GM19467 (cell line): ENCODE data around the gene ESRRG.
"Not testable (repeated sequence)": the region's sequence is repeated elsewhere in the genome, so short reads cannot be mapped to it uniquely, and the experiment has no call there.

Source experiments
- ATAC-seq: cut with Tn5 transposase; IDR thresholded peaks from one replicate; pipeline ENCODE4 v1.9.1; 2021; ENCODE audit warnings: mild to moderate bottlenecking, moderate library complexity; ENCODE audit not compliant: unreplicated experiment

ESRRG gene

GRCh38 chr1:216705676-216706075 lies 17.6 kb downstream of the ESRRG start:
- no peak for ATAC-seq

DNA sequence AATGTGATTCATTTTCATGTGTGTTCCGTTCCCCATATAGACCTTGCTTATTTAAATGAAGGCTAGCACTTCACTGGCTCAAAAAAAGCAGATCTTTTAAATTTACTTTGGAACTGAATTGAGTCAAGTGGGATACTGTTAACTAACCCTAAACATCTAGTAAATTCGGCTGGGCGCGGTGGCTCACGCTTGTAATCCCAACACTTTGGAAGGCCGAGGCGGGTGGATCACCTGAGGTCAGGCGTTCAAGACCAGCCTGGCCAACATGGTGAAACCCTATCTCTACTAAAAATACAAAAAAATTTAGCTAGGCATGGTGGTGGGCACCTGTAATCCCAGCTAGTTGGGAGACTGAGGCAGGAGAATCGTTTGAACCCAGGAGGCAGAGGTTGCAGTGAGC lies 19.2 kb downstream of the ESRRG start:
- not testable (repeated sequence) for ATAC-seq

- peak; percentile 73 for ATAC-seq
Observed at GRCh38 chr1:216702170-216702569, 21.1 kb downstream of the ESRRG start.

DNA sequence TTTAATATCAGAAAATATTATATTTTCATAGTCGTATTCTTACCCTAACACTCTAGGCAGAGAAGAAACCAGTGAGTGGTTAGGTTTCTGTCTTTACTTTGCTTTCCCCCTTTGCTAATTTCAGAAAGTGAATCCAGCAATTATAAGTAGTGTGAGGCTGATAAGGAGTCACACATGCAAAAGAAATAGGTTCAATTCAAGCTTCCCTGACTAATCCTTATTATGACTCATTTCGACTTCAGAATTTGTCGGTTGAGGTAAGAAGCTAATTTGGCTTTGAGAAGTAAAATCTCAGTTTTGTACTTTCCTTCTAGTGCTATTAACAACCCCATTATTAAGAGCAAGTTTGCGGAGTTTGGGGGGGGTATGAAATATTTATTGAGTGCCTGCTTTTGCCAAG lies 22.4 kb downstream of the ESRRG start:
- ATAC-seq = no peak

DNA sequence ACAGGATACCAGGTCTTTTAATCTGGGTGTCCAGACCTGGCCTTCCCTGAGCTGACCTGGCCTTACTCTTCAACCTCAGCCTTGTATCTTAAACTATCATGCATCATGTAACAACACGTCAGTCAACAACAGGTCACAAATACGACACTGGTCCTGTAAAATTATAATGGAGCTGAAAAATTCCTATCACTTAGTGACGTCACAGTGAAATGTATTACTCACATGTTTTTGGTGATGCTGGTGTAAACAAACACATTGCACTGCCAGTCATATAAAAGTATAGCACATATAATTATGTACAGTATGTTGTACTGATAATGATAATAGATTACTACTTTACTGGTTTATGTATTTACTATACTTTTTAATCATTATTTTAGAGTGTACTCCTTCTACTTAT lies 31.5 kb downstream of the ESRRG start:
- no peak for ATAC-seq

DNA sequence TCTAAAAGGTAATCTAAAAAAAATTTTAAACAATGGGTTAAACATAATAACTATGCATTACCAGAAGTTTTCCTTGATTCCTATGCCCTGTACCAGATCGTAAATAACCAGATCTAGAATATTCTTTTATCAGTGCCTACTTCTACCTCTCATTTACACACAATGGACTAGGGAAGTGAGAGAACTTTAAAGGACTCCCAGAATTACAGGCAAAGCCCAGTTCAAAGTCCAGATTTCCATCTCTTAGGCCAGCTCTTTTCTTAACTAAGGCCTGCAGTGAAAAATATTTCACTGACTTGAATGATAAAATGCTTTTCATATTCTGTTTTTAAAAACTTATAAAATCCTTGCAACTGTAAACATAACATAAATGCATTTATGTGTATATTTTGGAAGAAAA lies 32.6 kb downstream of the ESRRG start:
- no peak for ATAC-seq

DNA sequence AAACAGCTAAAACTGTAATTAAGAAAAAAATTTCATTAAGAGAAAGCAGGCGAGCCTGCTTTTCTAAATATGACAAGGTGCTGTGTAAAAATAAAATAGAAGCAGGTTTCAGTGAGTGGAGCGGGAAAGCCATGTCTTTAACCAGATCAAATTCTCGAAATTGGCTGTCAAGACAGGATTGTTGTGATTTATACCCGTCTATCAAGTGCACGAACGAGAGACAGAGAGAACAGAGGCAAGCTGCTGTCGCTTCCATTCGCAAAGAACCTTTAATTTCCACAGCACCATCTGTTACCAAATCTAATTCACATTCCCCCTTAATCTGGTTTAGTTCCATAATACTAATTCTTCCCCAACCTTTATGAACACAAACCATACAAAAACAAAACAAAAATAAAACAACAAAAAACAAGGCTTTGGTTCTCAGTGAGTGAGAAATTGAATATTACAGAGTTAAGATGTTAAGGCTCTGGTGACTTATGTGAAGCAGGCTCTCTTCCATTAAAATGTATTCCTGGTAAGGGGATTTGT lies 35.0 kb downstream of the ESRRG start:
- ATAC-seq = no peak

GRCh38 chr1:216686860-216687766 lies 36.1 kb downstream of the ESRRG start:
- no peak for ATAC-seq

GRCh38 chr1:216682752-216683151 lies 40.5 kb downstream of the ESRRG start:
- ATAC-seq = no peak

DNA sequence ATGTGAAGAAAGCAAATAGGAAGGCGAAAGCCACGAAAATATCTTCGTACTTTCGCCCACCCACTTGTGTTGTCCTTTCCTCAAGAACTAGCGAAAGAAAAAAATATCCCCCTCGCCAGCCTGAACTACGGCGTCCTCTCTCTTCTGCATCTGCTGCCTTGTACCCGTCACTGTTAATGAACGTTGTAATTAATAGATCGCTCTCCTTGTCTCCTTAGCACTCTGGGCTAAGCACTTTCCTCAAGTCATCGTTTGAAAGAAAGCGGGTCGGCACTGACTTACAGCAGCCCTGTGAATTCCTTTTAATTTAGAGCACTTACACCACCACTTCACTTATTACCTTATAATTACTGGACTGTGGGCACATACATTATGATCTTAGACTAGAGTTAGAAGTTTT lies 44.1 kb downstream of the ESRRG start:
- no peak for ATAC-seq

- ATAC-seq = no peak
Observed at GRCh38 chr1:216670118-216670883, 52.9 kb downstream of the ESRRG start.

DNA sequence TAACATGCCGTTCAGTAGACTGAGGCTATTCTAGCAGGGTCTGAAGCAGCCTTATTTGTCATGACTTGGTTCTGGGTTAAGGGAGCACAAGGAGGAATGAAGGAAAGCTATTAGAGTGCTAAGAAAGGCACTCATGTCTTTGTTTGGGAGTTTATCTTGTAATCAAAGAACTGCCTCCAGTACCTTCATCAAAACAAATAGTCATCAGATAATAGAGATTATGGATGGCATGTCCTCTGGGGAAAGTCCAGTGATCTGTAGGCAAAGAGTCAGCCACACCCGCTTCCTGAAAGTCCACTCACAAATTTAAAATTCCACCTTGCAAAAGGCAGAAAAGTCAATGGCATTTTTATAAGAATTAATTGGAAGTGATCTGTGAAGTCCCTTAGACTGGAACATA lies 56.8 kb downstream of the ESRRG start:
- no peak for ATAC-seq

- ATAC-seq = no peak
Observed at GRCh38 chr1:216665856-216666255, 57.4 kb downstream of the ESRRG start.

DNA sequence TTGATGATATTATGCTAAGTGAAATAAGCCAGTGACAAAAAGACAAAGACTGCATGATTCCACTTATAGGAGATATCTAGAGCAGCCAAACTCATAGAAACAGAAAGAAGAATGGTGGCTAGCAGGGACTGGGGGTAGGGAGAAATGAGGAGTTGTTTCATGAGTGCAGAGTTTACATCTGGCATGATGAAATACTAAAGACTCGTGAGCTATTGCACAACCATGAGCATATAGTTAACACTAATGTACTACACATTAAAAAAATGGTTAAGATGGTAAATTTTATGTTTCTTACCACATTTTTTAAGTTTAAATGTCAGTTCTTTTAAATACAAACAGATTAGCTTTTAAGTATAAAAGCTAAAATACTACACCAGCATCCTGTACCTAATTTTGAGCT lies 57.8 kb downstream of the ESRRG start:
- ATAC-seq = no peak

DNA sequence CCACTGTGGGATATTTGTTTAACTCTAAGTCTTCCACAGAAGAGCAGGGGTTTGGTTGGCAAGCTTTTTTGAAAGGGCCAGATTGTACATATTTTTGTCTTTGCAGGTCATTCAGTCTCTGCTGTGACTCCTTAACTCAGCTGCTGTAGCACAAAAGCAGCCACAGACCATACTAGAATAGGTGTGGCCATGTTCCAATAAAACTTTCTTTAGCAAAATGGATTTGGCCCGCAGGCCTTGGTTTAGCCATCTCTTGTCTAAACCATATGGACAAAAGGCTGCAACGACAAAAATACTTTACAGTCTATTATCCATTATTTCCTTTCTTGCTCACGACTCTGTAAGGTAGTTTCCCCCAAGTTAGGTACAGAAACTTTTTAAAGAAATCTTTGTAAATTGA lies 60.5 kb downstream of the ESRRG start:
- ATAC-seq = no peak

DNA sequence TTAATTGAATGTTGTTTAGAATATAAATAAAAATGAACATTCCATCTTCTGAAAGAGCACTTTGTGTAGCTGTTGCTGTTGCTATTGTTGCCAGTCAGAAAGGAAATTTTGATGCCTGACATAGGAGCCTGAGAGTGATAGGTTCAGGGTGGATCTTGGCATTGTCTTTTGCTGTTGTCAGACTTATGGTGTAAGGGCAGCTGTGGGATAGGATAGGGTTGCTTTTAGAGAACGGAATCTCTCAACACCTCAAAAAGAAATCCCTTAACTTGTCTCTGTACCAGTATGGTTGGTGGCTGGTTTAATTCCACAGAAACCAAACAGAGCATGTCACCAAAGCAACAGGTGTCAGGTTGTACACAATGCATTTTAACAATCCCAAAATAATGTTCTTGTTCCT lies 62.7 kb downstream of the ESRRG start:
- ATAC-seq = no peak

DNA sequence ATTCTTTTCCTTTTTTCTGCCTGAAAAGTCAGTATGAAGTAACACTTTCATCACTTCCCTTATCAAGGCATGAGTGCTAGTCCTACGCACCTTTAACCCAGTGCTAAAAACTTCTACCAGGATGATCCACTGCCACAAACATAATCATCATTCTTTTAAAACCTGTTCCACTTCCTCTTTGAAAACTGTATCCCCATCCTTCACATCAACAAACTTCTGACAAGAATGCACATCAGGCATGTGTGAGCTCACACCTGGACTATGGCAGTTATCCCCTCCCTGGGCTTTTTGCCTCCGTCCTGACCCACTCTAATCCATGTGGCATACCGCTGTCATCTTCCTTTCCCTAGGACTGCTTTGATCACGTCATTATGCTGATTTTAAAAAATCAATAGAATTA lies 70.2 kb downstream of the ESRRG start:
- ATAC-seq = no peak

- no peak for ATAC-seq
Observed at GRCh38 chr1:216651826-216652418, 71.3 kb downstream of the ESRRG start.

DNA sequence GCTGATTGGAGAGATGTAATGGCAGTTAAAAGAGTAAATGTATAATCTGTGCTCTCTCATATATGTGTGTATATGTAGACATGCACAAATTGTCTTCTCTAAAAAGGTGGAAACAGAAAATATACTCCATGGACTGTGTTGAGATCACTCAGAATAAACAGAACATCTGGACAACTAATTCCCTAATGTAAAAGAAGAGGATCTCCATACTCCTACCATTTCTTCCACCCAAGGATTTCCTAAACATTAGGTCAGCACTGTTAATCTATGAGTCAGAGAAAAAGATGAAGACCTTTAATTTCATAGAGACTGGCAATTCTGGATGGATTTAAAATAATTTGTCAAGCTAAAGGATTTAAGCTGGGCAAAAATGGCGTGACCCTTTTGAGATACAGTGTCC lies 80.1 kb downstream of the ESRRG start:
- no peak for ATAC-seq

- no peak for ATAC-seq
Observed at GRCh38 chr1:216641669-216642460, 81.4 kb downstream of the ESRRG start.

- ATAC-seq = no peak
Observed at GRCh38 chr1:216640100-216640499, 83.1 kb downstream of the ESRRG start.
